Measurements from ENCODE around the gene ZSWIM4. TPM values are rescaled to one million over a fixed set of nuclear protein-coding genes. Genes with fewer than 3 reads are reported as not detected.

ZSWIM4 gene
- polyA plus RNA-seq, 1 donor from 2014 or later: 4.7 TPM

DNA sequence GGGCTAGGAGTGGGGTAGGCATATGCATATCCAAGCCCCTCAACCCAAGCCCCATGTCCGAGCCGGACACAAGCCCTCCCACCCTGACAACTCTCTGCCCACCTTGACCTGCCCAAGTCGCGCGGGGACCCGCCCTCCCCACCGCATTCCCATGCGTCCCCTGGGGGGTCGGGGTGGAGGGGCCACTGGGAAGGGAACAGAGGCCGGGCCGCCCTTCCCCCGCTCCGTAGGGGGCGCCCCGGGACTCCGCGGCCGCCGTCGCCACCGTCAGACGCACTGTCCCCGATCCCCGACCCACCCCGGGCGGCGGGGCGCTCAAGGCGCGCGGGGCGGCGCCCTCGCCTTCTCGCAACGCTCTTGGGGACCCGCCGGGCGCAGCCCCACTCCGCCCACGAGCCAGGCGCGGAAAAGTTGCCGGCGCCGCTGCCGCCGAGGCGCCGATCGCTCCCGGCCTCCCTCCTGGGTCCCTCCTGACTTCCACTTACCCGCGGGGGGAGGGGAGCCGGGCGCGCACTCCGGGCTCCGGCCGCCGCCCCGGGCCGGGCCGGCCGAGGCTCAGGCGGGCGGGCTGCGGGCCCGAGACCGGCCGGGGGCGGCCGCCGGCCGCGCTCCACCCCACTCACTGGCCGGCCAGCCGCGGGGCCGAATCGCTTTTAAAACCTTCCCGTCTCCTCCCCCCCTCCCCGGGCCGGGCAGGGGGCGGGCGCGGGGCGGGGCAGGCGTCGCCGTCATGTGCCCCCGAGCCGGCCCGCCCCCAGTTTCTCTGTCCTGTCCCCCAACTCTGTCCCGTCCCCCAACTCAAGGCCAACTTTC, 47.3 kb downstream of the ZSWIM4 start:
- H3K79me2 ChIP-seq (replicated peaks; ENCODE audit: insufficient read depth, low read length): no peaks in the 10 kb centered on the region
- H3K27ac ChIP-seq (ENCODE audit: low read length): no peak overlapping the region
- H3K4me2 ChIP-seq (ENCODE audit: low read length): no peak overlapping the region
- H3K27me3 ChIP-seq (ENCODE audit: insufficient read depth, low read depth, low read length): peaks cover 11% of the 10 kb centered on the region
- no peaks in the 10 kb centered on the region for H3K36me3 ChIP-seq (ENCODE audit: insufficient read depth, low read length)
- H4K20me1 ChIP-seq (ENCODE audit: insufficient read depth): no peaks in the 10 kb centered on the region
- no peaks in the 10 kb centered on the region for H3F3A ChIP-seq (ENCODE audit: insufficient read depth, low read length, poor library complexity, severe bottlenecking)
- no peak overlapping the region for H2AFZ ChIP-seq (ENCODE audit: low read depth, low read length)
- no peak for TF ChIP-seq SMC3 (conservative IDR thresholded peaks at IDR 0.05; ENCODE audit: poor library complexity)
- TF ChIP-seq, protein P1, sequence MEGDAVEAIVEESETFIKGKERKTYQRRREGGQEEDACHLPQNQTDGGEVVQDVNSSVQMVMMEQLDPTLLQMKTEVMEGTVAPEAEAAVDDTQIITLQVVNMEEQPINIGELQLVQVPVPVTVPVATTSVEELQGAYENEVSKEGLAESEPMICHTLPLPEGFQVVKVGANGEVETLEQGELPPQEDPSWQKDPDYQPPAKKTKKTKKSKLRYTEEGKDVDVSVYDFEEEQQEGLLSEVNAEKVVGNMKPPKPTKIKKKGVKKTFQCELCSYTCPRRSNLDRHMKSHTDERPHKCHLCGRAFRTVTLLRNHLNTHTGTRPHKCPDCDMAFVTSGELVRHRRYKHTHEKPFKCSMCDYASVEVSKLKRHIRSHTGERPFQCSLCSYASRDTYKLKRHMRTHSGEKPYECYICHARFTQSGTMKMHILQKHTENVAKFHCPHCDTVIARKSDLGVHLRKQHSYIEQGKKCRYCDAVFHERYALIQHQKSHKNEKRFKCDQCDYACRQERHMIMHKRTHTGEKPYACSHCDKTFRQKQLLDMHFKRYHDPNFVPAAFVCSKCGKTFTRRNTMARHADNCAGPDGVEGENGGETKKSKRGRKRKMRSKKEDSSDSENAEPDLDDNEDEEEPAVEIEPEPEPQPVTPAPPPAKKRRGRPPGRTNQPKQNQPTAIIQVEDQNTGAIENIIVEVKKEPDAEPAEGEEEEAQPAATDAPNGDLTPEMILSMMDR (IDR thresholded peaks at IDR 0.05; ENCODE audit: poor library complexity, severe bottlenecking): peak; percentile 23
- TF ChIP-seq EZH2 (IDR thresholded peaks at IDR 0.05; ENCODE audit: borderline replicate concordance, insufficient read depth, low read length, poor library complexity, severe bottlenecking): no peak
- TF ChIP-seq TAF1 (IDR thresholded peaks at IDR 0.05; ENCODE audit: low read depth): no peak
- H3K9ac ChIP-seq (ENCODE audit: low read length): no peak overlapping the region
- H3K4me3 ChIP-seq (ENCODE audit: low read length): peak overlapping the region; percentile 50
- H3K9me3 ChIP-seq (ENCODE audit: low read length): no peaks in the 10 kb centered on the region
- no peaks in the 10 kb centered on the region for H3K9me2 ChIP-seq (ENCODE audit: insufficient read depth, low read length)

DNA sequence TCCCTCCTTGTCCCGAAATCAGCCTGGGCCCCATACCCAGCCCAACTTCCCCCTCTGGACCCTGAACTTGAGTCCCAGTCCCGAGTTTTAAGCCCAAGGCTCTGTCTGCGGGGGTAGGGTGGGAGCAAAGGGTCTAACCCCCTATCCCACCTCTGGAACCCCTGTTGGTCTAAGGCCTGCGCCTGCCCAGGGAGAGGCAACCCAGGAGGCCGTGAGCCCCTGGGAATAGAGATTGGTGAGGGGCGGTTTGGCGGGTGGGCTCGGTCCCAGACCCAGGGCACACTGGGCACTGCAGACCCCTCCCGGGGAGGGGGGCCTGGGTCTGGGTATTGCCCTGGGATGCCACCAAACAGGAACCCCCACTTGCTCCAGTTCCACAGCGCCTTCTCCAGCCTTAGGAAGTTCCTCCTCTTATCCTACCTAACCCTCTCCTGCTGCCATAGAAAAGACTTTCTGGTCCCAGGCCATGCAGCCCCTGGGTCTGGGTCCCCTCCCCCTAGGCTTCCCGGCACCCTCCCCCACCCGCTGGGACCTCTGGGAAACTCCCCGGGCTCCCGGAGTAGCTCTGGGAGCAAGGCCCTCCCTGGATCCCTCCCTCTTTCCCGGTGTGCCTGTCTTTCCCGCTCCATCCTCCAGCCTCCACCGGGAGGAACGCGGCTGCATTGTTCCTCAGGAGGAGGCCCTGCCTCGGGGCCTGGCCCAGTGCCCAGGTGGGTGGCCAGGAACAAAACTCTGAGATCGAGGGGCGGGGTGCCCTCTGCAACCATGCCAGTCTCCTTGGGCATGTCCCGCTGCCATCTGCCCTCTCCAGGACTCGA, 48.1 kb downstream of the ZSWIM4 start:
- TF ChIP-seq, protein P2, sequence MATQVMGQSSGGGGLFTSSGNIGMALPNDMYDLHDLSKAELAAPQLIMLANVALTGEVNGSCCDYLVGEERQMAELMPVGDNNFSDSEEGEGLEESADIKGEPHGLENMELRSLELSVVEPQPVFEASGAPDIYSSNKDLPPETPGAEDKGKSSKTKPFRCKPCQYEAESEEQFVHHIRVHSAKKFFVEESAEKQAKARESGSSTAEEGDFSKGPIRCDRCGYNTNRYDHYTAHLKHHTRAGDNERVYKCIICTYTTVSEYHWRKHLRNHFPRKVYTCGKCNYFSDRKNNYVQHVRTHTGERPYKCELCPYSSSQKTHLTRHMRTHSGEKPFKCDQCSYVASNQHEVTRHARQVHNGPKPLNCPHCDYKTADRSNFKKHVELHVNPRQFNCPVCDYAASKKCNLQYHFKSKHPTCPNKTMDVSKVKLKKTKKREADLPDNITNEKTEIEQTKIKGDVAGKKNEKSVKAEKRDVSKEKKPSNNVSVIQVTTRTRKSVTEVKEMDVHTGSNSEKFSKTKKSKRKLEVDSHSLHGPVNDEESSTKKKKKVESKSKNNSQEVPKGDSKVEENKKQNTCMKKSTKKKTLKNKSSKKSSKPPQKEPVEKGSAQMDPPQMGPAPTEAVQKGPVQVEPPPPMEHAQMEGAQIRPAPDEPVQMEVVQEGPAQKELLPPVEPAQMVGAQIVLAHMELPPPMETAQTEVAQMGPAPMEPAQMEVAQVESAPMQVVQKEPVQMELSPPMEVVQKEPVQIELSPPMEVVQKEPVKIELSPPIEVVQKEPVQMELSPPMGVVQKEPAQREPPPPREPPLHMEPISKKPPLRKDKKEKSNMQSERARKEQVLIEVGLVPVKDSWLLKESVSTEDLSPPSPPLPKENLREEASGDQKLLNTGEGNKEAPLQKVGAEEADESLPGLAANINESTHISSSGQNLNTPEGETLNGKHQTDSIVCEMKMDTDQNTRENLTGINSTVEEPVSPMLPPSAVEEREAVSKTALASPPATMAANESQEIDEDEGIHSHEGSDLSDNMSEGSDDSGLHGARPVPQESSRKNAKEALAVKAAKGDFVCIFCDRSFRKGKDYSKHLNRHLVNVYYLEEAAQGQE (IDR thresholded peaks at IDR 0.05; ENCODE audit: borderline replicate concordance): no peak
- TF ChIP-seq POLR2AphosphoS5 (IDR thresholded peaks at IDR 0.05) (no peak), SMC3 (conservative IDR thresholded peaks at IDR 0.05; ENCODE audit: poor library complexity) (no peak), EZH2 (IDR thresholded peaks at IDR 0.05; ENCODE audit: borderline replicate concordance, insufficient read depth, low read length, poor library complexity, severe bottlenecking) (no peak), MXI1 (conservative IDR thresholded peaks at IDR 0.05; ENCODE audit: poor library complexity, severe bottlenecking) (no peak)
- no peak overlapping the region for H3K9ac ChIP-seq (ENCODE audit: low read length)
- H2AFZ ChIP-seq (ENCODE audit: low read depth, low read length): no peak overlapping the region
- no peaks in the 10 kb centered on the region for H3F3A ChIP-seq (ENCODE audit: insufficient read depth, low read length, poor library complexity, severe bottlenecking)
- no peak overlapping the region for H3K27ac ChIP-seq (ENCODE audit: low read length)
- no peaks in the 10 kb centered on the region for H3K9me3 ChIP-seq (ENCODE audit: low read length)
- no peaks in the 10 kb centered on the region for H3K9me2 ChIP-seq (ENCODE audit: insufficient read depth, low read length)
- H3K36me3 ChIP-seq (ENCODE audit: insufficient read depth, low read length): no peaks in the 10 kb centered on the region
- no peak overlapping the region for H3K4me2 ChIP-seq (ENCODE audit: low read length)
- H3K27me3 ChIP-seq (ENCODE audit: insufficient read depth, low read depth, low read length): peaks cover 11% of the 10 kb centered on the region
- no peaks in the 10 kb centered on the region for H3K79me2 ChIP-seq (replicated peaks; ENCODE audit: insufficient read depth, low read length)
- H4K20me1 ChIP-seq (ENCODE audit: insufficient read depth): no peaks in the 10 kb centered on the region
- H3K4me3 ChIP-seq (ENCODE audit: low read length): no peak overlapping the region

Data from neural cell (in vitro differentiated cells).